Glomerular endothelial cell (primary cell): Measurements from ENCODE around the gene ATP6V1B1. TPM values are rescaled to one million over a fixed set of nuclear protein-coding genes. Genes with fewer than 3 reads are reported as not detected.

Experiments
- DNase-seq: peaks from one replicate; pipeline ENCODE4 v3.0.0-alpha.2; 2011; ENCODE audit warnings: low read depth, low spot score; ENCODE audit errors: extremely low read depth
- total RNA-seq: library from RNA; depleted of rRNA; stranded (reverse); fragments of >200 nt; gene quantifications from 2 replicates; pipeline ENCODE4 v1.2.3, GENCODE V29; 2015

ATP6V1B1 gene
- total RNA-seq, result not detected in 2 replicates

DNA sequence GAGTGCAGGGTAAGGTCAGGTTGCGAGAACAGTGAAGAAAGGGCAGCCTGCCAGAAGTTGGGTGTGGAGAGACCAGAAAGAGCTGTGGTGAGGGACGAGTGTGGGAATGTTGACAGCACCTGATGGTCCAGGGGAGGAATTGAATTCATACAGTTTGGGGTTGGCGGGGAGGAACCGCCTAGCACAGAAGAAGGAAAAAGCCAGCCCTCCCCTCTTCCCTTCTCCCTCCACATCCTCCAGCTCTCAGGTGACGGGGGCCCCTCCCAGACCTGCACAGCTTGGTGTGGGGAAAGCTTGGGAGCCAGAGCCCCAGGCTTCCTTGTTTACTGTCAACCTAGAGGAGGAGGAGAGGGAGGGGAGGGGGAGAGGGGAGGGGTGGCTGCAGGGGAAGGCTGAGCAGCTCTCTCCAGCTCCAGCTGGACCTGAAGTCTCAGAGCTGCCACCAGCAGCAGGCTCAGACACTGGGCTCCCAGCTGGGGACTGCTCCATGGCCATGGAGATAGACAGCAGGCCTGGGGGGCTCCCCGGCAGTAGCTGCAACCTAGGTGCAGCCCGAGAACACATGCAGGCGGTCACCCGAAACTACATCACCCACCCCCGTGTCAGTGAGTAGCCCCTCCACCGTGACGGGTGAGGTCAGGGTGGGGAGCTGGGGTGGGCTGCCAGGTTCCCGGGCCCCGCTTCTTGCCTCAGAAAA lies at the start of gene ATP6V1B1:
ATP6V1B1 (plus strand) TSS at position 433 of the 697 bp plus-strand sequence; CDS start at position 488, 55 bp downstream.
- no peak for DNase-seq

DNA sequence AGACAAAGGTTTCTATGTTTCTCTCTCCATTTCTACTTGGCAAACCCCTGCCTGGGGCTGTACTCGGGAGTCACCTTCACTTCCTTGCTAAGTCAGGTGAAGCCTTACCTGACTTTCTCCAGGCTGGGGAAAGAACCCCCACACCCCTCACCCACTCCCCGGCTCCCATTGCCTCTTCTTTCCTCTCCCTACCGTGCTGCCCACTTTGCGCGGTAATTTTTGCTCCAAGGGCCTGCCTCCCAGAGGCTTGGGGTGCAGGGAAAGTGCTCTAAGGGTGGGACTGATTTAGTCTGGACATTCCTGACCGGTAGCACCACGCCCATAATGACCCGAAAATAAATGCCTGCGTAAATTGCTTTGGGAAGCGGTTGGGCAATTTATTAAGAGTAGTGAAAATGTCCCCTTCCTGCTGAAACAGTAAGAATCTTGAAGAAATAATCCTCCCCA lies 49.1 kb upstream of the ATP6V1B1 start:
- no peak for DNase-seq

DNA sequence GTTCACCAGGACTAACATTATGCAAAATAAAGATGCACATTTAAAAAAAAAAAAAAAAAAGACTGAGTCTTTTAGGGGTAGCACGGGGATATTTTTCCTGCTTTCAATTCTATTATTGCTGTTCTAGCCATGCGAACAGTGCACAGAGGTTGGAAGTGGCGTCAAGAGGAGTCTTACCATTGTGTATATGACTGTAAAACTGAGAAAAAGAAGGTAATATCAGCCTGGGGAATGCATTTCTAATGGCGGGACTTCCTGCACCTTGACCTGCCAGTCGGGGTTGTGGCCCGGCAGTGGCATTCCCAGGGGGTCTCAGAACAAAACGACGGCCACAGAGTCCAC lies 48.5 kb upstream of the ATP6V1B1 start:
- DNase-seq, result no peak

DNA sequence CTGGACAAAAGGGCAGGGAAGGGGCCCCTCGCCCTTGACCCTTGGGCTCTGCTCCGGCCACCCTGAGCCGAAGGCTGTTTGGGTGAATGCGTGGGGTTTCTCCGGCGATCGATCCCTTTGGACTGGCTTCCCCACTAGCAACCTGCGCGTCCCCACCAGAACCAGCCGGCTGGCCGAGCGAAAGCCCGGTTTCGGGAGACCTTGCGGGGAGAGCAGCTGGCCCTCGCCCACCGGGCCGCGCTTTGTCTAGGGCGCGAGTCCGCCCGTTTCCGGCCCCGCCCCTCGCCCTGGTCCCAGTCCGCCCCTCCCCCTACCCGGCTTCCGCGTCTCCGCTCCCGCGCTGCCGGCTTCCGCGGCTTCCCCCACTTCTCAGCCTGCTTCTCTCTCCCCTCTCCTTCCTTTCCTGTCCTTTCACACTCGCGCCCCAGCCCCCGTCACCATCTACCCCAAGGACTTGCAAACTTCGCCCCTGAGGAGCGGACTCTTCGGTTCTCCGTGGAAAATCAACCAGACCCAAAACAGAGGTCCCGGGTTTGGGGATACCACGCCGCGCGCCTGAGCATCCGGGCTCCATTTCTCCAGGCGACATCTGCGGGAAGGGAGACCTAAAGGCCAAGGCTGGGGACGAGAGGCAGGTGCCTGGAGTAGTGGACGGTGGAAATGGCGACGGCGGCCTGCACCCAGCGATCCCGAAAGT lies 48.0 kb upstream of the ATP6V1B1 start:
- DNase-seq, result no peak

DNA sequence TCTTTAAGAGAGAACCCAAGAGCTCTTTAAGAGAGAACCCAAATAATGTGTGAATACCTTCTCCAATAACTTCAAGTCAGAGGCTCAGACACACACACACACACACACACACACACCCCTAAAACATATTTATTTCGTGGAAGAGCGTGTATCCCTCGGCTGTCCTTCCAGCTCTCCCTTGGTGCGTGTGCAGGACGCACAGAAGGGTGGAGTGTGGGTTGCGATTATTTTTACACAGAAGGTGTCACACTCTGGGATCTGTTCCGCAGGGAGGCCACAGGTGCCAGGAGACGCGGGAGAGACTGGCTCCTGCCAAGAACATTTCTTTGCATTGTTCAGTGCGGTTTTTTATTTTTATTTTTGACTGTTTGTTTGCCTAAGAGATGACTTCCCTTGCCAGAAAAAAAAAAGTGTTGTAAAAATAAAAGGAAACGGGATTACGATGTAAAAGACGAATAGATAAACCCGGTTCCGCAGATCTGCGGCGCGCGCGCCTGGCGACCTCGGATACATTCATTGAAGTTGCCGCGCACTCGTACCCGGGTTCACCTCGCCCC lies 47.3 kb upstream of the ATP6V1B1 start:
- DNase-seq, result no peak

DNA sequence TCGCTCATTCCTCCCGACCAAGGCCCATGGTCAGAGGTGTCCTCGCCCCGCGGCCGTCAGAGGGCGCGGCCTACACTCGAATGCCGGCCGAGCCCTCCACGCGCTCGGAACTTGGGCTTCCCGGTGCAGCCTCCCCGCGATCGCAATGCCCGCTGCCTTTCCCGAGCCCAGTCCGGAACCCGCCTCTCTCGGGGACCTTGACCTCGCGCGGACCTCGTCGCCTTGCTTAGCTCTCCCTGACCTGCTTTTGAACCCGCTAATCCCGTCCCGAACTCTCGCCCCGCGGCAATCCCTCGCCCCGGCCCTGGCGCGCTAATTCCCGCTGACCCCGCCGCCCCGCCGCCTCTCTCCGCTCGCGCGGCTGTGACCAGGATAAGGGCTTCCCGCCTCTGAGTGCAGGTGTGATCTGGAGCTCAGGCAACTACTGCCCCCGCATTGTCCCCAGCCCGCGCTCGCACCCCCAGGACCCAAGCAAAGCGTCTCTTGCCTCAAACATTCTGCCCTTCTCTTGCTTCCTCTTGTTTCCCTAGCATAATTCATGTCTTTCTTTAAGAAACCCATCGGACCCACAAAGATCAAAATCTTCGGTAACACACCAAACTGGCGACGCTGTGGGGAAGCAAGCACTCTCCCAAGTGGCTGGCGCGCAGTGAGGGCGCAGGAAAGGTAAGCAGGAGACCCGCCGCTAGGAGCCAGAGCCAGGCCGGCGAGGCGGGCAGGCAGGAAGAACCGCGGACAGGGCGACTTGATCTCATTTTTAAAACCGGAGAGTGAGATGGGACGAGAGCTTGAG lies 46.6 kb upstream of the ATP6V1B1 start:
- no peak for DNase-seq

DNA sequence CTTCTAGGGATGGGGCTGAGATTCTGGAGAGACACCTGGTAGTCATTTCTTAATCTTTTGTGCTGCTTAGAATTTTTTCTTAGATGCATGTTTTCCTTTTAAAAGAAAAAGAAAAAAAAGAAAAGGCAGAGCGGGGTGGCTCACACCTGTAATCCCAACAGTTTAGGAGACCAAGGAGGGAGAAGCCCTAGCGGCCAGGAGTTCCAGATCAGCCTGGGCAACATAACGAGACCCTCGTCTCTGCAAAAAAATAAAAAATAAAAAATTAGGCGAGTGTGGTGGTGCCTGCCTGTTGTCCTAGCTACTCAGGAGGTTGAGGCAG lies 46.0 kb upstream of the ATP6V1B1 start:
- no peak for DNase-seq

DNA sequence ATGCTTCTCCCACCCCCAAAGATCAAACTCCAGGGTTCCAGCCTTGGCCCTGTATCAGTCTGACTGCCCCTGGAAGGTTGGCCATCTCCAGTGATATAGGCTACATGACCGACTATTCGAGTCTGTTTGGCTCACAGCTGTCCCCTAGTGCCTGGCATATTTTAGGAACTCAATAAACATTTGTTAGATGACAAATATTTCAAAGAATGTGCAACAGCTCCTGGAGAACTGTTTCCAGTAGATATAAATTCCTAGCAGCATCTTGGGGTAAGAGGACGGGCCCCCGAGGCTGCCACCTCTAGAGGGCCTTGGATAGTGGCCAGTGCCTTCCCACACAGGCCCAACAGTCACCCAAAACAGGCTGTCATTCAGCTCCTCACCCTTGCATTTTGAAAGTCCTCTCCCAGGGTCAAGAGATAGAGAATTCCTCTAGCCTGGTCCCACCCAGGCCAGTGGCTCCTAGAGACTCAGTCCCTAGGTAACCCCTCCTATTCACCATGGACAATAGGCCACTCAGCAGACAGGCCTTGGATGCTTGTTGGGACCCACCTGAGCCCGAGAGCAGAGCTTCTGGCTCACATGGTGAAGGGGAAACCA lies 45.1 kb upstream of the ATP6V1B1 start:
- no peak for DNase-seq

DNA sequence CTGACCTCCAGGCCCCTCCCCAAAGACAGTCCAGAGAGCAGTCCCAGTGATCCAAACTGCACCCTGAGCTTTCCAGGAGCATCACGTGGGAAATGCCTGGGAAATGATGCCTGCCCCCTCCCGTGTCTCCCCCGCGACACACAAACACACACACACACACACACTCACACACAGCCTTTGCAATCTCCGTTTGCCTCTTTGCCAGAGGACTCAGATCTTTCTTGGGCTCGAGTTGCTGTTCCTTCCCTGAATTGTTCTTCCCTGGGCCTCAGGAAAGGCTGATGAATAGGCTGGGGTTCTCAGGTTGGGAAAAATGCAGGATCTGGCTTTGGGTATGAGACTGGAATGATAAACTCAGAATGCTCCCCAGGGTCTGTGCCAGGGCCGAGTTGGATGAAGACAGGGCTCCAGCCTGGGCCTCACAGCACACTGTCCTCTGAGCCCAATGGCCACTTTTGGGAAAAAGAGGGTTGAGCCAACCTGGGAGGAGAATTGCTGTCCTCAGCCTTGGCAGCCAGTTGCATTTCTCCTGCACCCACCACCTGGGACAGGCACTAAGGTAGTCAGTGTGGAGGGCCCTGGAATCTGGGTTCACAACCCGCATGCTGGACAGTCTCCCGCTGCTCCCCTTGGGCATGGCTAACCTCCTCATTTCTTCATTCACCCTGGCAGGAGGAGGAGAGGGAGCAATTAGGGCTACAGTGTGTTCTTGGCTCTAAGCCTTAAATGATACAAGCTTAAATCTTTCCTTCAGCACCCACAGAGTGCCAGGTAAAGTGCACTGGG lies 43.9 kb upstream of the ATP6V1B1 start:
- no peak for DNase-seq

DNA sequence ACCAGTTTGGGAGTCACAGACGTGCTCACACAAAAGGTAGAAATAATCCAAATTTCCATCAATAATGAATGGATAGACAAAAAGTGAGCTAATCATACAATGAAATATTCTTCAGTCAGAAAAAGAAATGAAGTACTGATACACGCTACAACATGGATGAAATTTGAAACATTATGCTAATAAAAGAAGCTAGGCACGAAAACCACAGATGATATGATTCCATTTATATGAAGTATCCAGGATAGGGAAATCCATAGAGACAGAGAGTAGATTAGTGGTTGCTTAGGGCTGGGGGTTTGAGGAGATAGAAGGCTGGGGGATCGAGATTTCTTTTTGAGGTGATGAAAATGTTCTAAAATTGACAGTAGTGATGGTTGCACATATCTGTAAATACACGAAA lies 43.0 kb upstream of the ATP6V1B1 start:
- no peak for DNase-seq

DNA sequence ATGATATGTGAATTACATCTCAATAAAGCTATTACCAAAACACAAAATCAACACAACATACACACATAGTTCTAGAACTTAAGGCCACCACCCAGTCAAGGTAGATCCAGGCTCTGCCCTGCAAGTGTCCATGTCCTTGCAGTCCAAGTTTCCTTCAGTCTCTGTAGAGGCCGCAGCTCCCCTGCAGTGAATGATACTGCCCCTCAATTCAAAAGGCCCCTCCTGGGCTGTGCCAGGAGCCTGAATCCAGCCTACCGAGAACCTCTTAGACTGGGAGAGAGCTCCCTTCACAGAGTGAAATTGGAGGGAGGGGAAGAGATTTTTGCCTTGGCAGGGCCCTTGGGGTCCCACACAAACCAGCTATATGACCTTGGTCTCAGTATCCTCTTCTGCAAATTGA lies 42.5 kb upstream of the ATP6V1B1 start:
- DNase-seq, result no peak

DNA sequence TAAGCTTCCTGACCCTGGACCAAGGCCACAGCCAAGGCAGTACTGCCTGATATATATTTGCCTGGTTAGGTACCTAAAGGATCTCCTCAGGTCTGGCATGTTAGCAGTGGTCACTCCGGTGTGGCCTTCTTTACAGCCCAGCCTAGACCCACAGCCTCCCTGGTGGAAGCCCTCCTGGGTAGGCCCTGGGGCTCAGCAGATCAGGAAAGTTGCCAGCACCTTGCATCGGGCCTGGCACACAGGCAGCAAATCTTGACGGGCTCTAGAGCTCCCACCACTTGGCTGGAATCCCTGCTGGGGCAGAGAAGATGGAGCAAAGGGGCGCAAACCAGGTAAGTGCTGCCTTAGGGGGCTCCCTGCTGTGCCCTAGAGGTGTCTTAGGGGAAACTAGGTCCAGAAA lies 40.9 kb upstream of the ATP6V1B1 start:
- no peak for DNase-seq

DNA sequence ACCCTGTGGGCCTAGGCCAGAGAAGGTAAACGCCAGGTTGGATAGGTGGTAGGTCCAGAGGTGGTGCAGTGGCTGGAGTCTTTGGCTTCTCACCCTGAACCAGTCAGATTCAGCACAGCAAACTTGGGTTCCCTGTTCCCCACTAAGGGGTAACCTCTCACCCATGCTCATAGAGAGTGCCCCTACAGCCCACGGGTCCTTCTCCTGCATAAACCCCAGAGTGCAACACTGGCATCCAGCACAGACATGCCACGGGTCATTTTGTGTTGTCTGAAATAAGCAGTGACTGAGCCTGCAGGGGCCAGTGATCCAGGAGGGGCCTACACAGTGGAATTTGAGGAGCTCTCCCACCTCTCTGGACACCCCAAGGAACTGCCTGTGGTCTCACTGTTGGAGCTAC lies 40.5 kb upstream of the ATP6V1B1 start:
- no peak for DNase-seq

DNA sequence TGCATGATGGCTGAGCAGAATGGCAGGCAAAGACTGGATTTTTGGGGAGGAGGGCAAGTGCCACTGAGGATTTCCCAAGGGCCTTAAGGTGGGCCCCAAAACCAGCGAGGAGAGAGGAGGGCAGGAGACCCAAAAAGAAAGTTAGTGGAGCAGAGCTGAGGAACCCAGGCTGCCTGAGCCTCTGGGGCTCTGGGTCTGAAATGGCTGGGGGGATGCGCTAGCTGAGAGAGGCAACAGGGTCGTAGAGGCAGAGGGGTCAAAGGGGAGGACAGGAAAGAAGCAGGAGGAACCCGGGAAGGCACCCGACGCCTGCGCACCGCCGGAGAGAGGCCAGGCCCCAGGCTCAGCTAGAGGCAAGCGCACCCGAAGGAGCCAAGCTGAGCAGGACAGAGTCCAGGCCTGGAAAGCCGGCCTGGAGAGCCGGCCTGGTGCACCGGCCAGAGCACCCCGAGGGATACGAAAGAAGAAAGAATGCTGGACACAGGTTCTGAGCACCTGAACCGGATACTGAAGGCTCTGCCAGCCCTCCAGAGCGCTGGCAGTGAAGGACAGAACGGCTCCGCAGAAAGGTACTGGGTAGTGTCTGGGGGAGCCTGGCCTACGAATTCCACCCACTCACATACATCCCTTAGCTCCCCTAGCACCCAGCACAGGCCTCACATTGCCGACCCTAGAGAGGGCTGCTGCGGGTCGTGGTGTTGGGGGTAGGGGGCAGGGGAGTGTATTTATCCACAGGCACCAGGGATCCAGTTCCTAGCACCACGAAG lies 39.5 kb upstream of the ATP6V1B1 start:
- no peak for DNase-seq

DNA sequence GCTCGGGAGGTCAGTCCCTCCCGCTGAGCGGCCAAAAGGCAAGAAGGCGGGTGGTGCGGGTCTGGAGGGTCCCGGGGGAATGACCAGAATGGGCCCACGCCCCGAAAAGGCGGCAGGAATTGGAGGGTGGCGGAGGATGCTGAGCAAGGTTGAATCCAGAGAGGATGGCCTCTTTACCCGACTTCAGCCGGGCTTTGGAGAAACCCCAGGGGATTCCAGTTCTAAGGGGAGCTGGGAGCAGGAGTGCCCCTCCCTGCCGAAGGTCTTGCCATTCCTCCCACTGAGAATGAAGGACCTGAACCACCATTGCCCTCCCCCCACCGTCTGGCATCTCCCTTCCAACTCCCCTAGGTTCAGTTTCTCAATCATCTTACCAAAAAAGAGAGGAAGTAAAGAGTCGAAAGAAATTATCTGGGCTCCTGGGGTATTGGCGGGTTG lies 38.9 kb upstream of the ATP6V1B1 start:
- no peak for DNase-seq

DNA sequence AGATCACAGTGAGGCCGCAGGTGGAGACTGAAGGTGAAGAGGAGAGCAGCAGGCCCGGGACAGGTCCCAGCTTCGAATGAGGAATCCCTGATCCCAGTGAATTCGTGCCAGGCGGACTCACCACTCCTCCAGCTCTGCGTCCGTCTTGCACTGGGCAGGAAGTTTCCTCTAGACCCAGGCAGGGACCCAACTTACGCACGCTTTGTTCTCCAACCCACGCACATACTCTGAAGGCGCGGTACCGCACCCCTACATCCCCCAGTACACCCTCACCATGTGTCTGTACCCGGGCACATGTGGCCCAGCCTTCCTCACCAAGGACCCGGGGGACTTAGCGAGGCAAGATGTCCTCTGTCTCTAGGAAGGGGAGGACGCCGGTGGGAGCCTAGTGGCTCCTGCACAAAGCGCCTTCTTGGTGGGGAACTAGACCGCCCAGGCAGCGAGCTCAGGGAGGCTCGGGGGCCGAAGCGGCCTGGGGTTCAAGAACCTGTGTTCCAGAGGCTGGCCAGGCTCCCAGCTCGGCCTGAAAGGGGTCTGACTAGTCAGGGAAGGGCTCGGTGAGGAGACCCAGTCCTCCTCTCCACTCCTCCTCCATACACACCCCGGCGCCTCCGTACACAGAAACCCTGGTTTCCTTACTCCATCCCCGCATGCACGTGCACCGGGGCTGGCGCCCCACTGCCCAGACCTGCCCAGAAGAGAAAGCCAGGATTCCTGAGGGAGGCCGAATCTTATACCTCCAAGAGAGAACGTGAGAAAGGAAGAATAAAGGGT lies 38.3 kb upstream of the ATP6V1B1 start:
- DNase-seq, result no peak

DNA sequence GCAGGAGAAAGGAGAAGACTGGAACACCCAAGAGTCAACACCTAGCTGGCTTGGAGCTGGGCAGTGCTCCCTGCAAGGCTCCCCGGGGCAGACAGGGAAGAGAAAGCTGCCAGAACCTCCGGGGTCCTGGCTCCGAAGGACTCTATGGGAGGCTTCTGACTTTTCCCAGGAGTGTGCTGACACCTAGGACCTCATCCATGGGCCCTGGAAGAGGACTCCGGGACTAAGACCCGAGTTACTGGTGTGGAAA lies 37.8 kb upstream of the ATP6V1B1 start:
- DNase-seq, result no peak

DNA sequence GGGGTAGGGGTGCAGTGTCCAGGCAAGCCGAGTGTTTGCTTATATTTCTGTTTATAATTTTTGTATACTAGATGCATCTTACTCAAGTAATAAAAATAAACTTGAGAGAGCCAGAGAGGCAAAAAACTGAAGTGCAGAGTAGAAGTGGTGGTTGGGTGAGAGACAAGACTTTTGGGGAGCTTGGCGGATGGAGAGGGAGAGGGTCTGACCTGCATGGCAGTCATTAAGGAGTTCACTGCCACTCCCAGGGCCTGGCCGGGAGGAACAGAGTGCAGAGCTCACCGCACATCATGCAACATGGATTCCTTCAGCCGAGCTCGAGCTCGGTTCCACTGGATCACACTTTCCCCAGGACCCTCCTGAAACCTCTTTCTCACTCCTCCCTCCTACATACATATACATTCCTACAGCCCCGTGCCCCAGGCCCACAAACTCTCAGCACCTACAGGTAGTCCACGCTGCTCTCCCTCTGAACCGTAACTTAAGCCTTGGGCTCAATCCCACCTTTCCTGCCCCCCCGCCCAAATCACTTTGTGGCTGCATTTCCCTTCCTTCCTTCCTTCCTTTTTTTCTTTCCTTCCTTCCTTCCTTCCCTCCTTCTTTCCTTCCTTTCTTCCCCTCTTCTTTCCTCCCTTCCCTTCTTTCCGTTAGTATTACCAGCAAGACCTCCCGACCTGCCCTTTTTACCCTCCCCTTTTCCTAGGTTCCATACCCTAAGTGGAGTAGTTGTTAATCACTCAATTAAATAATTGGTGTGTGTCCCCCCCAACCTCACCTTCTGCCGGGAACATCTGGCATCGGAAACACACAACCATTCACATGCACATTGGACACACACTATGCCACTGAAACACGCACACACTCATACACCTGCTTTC lies 37.1 kb upstream of the ATP6V1B1 start:
- DNase-seq, result no peak
